Endothelial cell of umbilical vein (primary cell): ENCODE results near the gene SLC39A13. TPM values are rescaled to one million over a fixed set of nuclear protein-coding genes. Genes with fewer than 3 reads are reported as not detected.

Experiments used
- BruUV-seq: library from RNA; stranded (reverse); fragments of 400-500 nt; replicated peaks from 2 replicates; lab custom pipeline; 2021; lab: Mats Ljungman, UMichigan
- CTCF ChIA-PET: fragments of 300-600, 350-600 bp; sonication (Branson Sonifier 250); formaldehyde crosslinking; loops from one replicate; lab custom pipeline; 2021; ENCODE audit warnings: antibody characterized with exemption, inconsistent platforms; lab: Charles Lee
- POLR2A ChIA-PET: fragments of 300-600, 350-600 bp; sonication (Branson Sonifier 250); formaldehyde crosslinking; loops from one replicate; lab custom pipeline; 2021; ENCODE audit warnings: antibody characterized with exemption, inconsistent platforms; lab: Charles Lee
- DNase-seq: peaks from one replicate; pipeline ENCODE4 v3.0.0-alpha.2; 2011; ENCODE audit warnings: low read depth, low spot score
- FAIRE-seq: peaks from 2 replicates; lab custom pipeline; 2011; peaks lifted over from hg19 to GRCh38; lab: Jason Lieb, UNC
- H2AFZ ChIP-seq: 2 replicates; pipeline ENCODE4 v1.6.0; 2012; ENCODE audit warnings: low read depth, low read length, control low read depth, inconsistent platforms
- H3K27ac ChIP-seq: 2 replicates; pipeline ENCODE4 v1.5.1; 2011; ENCODE audit warnings: low read depth, mild to moderate bottlenecking, control low read depth, low read length, moderate library complexity; ENCODE audit not compliant: insufficient read depth
- H3K27me3 ChIP-seq, 2 experiments: 2 replicates each; pipeline versions ENCODE4 v1.6.0 to v1.6.1; 2011; ENCODE audit warnings: low read length in 2 of 2, mixed read lengths in 1 of 2; ENCODE audit not compliant: control insufficient read depth in 2 of 2, insufficient read depth in 2 of 2
- H3K36me3 ChIP-seq, 2 experiments: 2 replicates in 1 of 2; 3 replicates in 1 of 2; pipeline ENCODE4 v1.5.1; 2011; ENCODE audit warnings: low read length in 2 of 2, mild to moderate bottlenecking in 1 of 2, moderate library complexity in 1 of 2; ENCODE audit not compliant: control insufficient read depth in 2 of 2, insufficient read depth in 2 of 2; ENCODE audit errors: extremely low read depth in 1 of 2
- H3K4me1 ChIP-seq: 3 replicates; pipeline ENCODE4 v1.5.1; 2011; ENCODE audit warnings: mild to moderate bottlenecking, low read length; ENCODE audit not compliant: control insufficient read depth, insufficient read depth; ENCODE audit errors: extremely low read depth
- H3K4me2 ChIP-seq: 2 replicates; pipeline ENCODE4 v1.6.1; 2011; ENCODE audit warnings: low read length, control low read depth, mixed read lengths; ENCODE audit not compliant: insufficient read depth
- H3K4me3 ChIP-seq, 3 experiments: fragments of 200-600 bp in 1 of 3; sonication (generic), shearing (Covaris generic) in 1 of 3; replicated peaks in 1 of 3; 2 replicates each; pipeline ENCODE4 v1.5.1; 2011 to 2016; ENCODE audit warnings: control low read depth in 3 of 3, low read length in 3 of 3, mild to moderate bottlenecking in 2 of 3, inconsistent platforms in 1 of 3, low read depth in 1 of 3, moderate library complexity in 1 of 3; ENCODE audit not compliant: insufficient read depth in 1 of 3
- H3K79me2 ChIP-seq: 2 replicates; pipeline ENCODE4 v1.6.0; 2012; ENCODE audit warnings: low read length, inconsistent platforms; ENCODE audit not compliant: control insufficient read depth, insufficient read depth
- H3K9ac ChIP-seq: replicated peaks from 2 replicates; pipeline ENCODE3; 2011; ENCODE audit warnings: low read length, control low read depth; ENCODE audit not compliant: insufficient read depth; ENCODE audit errors: extremely low read depth
- H3K9me1 ChIP-seq: replicated peaks from 3 replicates; pipeline ENCODE4 v1.6.0; 2011; ENCODE audit warnings: mild to moderate bottlenecking, low read length; ENCODE audit not compliant: control insufficient read depth, insufficient read depth; ENCODE audit errors: extremely low read depth
- H3K9me3 ChIP-seq: replicated peaks from 2 replicates; pipeline ENCODE4 v1.5.1; 2012; ENCODE audit warnings: low read length, inconsistent platforms; ENCODE audit not compliant: control insufficient read depth, insufficient read depth
- H4K20me1 ChIP-seq: replicated peaks from 2 replicates; pipeline ENCODE3; 2011; ENCODE audit warnings: mild to moderate bottlenecking, low read length; ENCODE audit not compliant: control insufficient read depth, insufficient read depth; ENCODE audit errors: extremely low read depth
- EZH2 ChIP-seq: IDR thresholded peaks from 2 replicates; pipeline ENCODE4 v1.6.1; 2012; ENCODE audit warnings: borderline replicate concordance, low read depth, mild to moderate bottlenecking, moderate library complexity, low read length, inconsistent platforms; ENCODE audit not compliant: severe bottlenecking
- FOS ChIP-seq: IDR thresholded peaks from 2 replicates; pipeline ENCODE4 v1.6.1; 2011; ENCODE audit warnings: mild to moderate bottlenecking, low read length, moderate library complexity, borderline replicate concordance; ENCODE audit not compliant: insufficient read depth
- GATA2 ChIP-seq: IDR thresholded peaks from 2 replicates; pipeline ENCODE4 v1.7.0; 2011; ENCODE audit warnings: low read depth, mild to moderate bottlenecking, moderate library complexity, mixed read lengths, low read length; ENCODE audit not compliant: insufficient read length, insufficient read depth
- JUN ChIP-seq: IDR thresholded peaks from 2 replicates; pipeline ENCODE4 v1.6.1; 2011; ENCODE audit warnings: borderline replicate concordance, low read depth; ENCODE audit not compliant: insufficient read length, insufficient read depth
- MYC ChIP-seq: IDR thresholded peaks from one replicate; pipeline ENCODE4 v1.6.1; 2011; ENCODE audit warnings: mild to moderate bottlenecking, low read depth, low read length
- POLR2A ChIP-seq: IDR thresholded peaks from 2 replicates; pipeline ENCODE4 v1.6.1; 2012; ENCODE audit warnings: low read depth, mild to moderate bottlenecking, control low read depth, low read length
- POLR2AphosphoS5 ChIP-seq: IDR thresholded peaks from 2 replicates; pipeline ENCODE4 v1.6.1; 2012; ENCODE audit warnings: low read depth, mild to moderate bottlenecking, control low read depth, low read length, moderate library complexity; ENCODE audit not compliant: insufficient read depth
- dilution Hi-C: fragments of 300-500 bp; cut with MboI; formaldehyde crosslinking; loops from one replicate; pipeline ENCODE4 v1.15.0; 2019; ENCODE audit warnings: low sequenced_read_pairs; ENCODE audit not compliant: extremely low pct_ligation_motif_present
- intact Hi-C: fragments of 100-400 bp; cut with micrococcal nuclease; formaldehyde crosslinking; loops from one replicate; pipeline ENCODE4 v1.10.0; 2022
- polyA plus RNA-seq, 4 experiments: library from polyadenylated mRNA; depleted of rRNA in 3 of 4; stranded (reverse) in 3 of 4; unstranded in 1 of 4; fragments of >200 nt; gene quantifications; 2 replicates each; pipeline versions ENCODE4 v1.2.1 to v1.2.3, GENCODE V29; 2011 to 2012; ENCODE audit warnings: missing spikeins in 1 of 4
- total RNA-seq: library from RNA; stranded (reverse); gene quantifications from 2 replicates; pipeline ENCODE4 v1.2.3, GENCODE V29; 2021
- TF ChIP-seq, protein P1 (sequence below): IDR thresholded peaks from 2 replicates; pipeline ENCODE4 v1.6.1; 2011; ENCODE audit not compliant: insufficient read depth, insufficient read length
- TF ChIP-seq, protein P2 (sequence below), 2 donors: IDR thresholded peaks; 1 replicate in 1 of 2; 2 replicates in 1 of 2; pipeline ENCODE4 v1.5.1; 2011; ENCODE audit warnings: low read length in 2 of 2, mild to moderate bottlenecking in 2 of 2, moderate library complexity in 2 of 2, control low read depth in 1 of 2, inconsistent platforms in 1 of 2, low read depth in 1 of 2; ENCODE audit not compliant: insufficient read depth in 1 of 2; ENCODE audit errors: extremely low read depth in 1 of 2

Gene SLC39A13
- total and polyA plus RNA-seq, 2 donors (not counting 3 experiments of a cell fraction or from before 2014, with no cell fraction given): 91.9 to 94.3 TPM

DNA sequence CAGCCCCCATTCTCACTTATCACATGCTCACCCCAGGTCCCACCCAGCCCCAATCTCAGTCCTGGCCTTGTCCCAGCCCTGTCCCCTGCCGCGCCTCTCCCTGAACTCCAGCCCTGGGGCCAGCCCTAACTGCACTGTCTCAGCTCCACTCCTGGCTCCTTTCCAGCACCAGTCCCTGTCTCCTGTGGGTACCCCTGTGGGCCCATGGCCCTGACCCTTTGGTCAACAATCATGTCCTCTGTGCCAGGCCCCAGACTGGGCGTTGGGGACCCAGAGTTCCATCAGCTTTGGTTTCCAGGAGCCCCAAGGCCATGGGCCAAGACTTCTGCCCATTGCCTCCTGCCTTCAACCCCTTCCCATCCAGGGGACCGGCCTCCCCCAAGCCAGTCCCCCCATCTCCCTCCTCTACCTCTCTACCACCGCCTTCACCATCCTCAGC, 30.8 kb upstream of the SLC39A13 start:
- Histone ChIP-seq H3K9ac (no peak overlapping the region), H3K36me3 (no peaks in the 10 kb centered on the region), H3K9me1 (no peaks in the 10 kb centered on the region), H3K4me1 (peaks cover 9% of the 10 kb centered on the region), H3K27ac (no peak overlapping the region), H3K9me3 (no peaks in the 10 kb centered on the region), H3K79me2 (no peaks in the 10 kb centered on the region), H3K4me3 (no peak overlapping the region), H3K4me2 (no peak overlapping the region), H2AFZ (no peak overlapping the region), H4K20me1 (no peaks in the 10 kb centered on the region), H3K27me3 (no peaks in the 10 kb centered on the region)
- intact Hi-C loops: no loop called here
- dilution Hi-C loops: no loop called here
- TF ChIP-seq EZH2 (no peak), POLR2AphosphoS5 (no peak), FOS (no peak), JUN (no peak), MYC (no peak), GATA2 (no peak), POLR2A (no peak)
- TF ChIP-seq, protein P1, sequence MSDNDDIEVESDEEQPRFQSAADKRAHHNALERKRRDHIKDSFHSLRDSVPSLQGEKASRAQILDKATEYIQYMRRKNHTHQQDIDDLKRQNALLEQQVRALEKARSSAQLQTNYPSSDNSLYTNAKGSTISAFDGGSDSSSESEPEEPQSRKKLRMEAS: no peak
- TF ChIP-seq, protein P2, sequence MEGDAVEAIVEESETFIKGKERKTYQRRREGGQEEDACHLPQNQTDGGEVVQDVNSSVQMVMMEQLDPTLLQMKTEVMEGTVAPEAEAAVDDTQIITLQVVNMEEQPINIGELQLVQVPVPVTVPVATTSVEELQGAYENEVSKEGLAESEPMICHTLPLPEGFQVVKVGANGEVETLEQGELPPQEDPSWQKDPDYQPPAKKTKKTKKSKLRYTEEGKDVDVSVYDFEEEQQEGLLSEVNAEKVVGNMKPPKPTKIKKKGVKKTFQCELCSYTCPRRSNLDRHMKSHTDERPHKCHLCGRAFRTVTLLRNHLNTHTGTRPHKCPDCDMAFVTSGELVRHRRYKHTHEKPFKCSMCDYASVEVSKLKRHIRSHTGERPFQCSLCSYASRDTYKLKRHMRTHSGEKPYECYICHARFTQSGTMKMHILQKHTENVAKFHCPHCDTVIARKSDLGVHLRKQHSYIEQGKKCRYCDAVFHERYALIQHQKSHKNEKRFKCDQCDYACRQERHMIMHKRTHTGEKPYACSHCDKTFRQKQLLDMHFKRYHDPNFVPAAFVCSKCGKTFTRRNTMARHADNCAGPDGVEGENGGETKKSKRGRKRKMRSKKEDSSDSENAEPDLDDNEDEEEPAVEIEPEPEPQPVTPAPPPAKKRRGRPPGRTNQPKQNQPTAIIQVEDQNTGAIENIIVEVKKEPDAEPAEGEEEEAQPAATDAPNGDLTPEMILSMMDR (IDR thresholded peaks at IDR 0.05; ENCODE audit: extremely low read depth in 1 of 2, insufficient read depth in 1 of 2, low read depth in 1 of 2, low read length in 2 of 2): no peak
- FAIRE-seq (no peak), DNase-seq (no peak)
- no TSS peak for BruUV-seq
- ChIA-PET CTCF (no interaction called here), POLR2A (no interaction called here)
